SIG-M5 treated with dmso at 0.1 percent for 504 hours (cell line): Measurements from ENCODE around the gene SIGLEC1.

Experiments used
- DNase-seq: peaks from one replicate; lab custom pipeline; 2025; ENCODE audit not compliant: unreplicated experiment; lab: John Stamatoyannopoulos, UW

The SIGLEC1 gene

GRCh38 chr20:3702611-3703391, 9.6 kb downstream of the SIGLEC1 start:
- DNase-seq = no peak

- DNase-seq = no peak
Observed at GRCh38 chr20:3701061-3701998, 11.1 kb downstream of the SIGLEC1 start.

- no peak for DNase-seq
Observed at GRCh38 chr20:3699037-3699436, 13.4 kb downstream of the SIGLEC1 start.

DNA sequence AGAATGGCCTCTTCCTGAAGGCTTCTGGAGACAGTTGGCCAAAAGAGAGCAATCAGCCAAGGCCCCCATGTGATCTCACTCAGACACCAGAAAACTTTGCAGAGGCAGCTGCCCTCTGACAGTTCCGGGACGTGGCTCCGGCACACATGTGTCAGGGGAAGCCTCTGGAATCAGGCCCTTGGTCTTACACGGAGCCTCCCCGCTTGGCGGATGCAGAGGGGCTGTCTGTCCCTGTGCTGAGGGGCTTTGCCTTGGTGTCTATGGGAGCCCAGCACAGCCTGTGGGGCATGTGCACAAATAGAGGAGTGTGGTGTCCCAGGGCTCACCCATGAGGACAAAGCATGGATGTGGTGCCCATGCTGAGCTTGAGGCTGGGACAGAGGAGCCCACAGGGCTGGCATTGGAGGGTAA, 13.8 kb downstream of the SIGLEC1 start:
- no peak for DNase-seq

DNA sequence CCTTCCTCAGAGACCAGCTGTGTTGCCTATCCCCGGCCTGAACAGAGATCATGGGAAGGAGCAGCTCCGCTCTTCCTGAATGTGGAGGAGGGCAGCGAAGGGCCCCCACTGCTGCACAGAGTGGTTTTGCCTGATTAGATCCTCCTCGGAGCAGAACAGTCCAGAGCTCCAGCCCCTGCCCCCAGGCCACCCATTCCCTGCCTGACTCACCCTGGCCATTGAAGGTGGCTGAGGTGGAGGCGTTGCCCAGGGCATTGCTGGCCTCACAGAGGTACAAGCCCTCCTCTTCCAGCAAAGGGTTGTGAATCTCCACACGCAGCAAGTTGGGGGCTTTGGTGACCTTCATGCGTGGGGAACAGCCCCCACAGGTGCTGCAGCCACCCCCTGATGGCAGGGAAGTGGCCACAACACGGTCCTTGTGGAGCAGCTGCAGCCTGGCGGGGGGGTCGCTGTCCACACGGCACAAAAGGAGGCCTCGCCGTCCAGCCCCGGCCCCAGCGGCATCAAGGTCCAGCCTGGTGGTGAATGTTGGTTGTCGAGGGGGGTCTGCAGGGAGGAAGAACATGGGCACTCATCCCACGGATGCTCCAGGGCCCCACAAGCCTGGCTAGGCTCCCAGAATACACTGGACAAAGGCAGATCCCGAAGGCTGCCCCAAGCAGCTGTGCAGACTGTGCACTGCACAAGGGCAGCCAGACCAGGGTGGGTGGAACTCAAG, 14.7 kb downstream of the SIGLEC1 start:
- DNase-seq = no peak

DNA sequence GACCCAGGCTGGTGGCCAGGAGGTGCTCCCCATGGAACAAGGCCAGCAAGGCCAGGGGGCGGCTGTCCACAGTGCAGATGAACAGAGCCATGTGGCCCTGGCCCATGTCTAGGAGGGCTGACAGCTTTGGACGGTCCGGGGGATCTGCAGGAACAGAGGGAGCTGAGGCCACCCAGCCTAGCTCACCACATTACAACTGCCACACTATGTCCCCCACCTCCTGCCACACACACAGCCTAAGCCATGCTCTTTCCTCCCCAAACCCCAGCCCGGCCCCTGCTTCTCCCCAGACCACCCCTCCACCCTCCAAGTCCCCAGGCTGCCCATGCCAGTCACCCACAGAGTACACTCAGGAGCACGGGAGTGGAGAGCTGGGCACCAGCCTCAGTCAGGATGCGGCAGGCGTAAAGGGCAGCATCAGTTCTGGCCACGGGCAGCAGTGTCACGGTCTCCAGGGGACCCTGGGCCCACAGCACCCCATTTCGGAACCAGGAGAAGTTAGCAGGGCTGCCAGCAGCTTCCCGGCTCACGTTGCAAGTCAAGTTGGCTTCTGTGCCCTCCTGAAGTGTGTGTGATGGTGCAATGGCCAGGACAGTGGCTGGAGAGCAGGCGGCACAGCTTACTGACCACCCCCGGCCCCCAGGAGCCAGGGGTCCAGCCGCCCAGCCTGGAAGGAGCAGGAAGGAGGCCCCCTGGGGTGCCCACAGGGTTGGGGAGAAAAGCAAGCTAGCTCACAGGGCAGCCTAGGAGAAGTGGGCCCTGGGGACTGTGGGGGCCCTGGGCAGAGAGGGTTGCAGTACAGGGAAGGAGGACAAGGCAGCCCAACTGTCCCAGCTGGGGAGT, 15.4 kb downstream of the SIGLEC1 start:
- no peak for DNase-seq

GRCh38 chr20:3696200-3696599, 16.2 kb downstream of the SIGLEC1 start:
- DNase-seq = no peak

DNA sequence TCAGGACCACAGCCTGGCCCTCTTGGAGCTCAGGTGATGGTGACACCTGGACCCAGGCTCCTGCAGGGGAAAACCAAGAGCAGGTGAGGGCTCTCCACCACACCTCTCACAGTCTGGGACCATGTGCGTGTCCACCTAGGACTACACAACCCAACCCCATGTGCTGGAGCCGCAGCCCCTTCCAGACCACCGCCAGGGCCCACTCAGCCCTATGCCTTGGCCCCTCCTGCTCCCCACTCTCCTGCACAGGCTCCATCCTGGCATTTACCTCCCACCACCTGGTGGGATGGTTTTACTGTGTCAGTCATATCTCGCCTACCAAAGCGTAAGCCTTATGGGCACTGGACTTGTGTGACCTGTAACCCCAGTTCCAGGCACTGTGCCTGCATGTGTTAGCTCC, 17.5 kb downstream of the SIGLEC1 start:
- DNase-seq = no peak

- no peak for DNase-seq
Observed at GRCh38 chr20:3693376-3693775, 19.0 kb downstream of the SIGLEC1 start.

DNA sequence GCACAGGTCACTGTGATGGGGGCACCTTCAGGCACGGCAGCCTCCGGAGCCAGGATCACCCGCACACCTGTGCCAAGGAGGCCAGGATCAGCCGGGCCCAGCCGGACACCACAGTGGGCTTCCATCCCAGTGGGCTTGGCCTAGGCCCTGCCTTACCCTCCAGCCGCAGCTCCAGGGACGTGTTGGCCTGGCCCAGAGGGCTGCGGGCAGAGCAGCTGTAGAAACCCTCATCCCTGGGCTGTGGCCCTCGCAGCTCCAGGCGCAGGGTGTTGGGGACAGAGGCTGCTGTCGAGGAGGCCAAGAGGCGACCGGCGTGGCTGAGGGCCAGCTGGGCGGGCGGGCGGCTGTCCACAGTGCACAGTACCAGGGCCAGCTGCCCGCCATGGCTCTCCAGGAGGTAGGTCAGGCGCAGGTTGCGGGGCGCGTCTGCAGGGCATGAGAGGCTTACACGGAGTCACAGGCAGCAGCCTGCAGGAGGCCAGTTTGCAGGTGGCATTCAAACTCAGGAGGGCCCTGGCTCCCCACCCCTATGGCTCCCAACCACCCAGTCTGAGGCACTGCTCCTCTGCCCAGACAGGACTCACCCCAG, 19.6 kb downstream of the SIGLEC1 start:
- DNase-seq = no peak

- DNase-seq = no peak
Observed at GRCh38 chr20:3691897-3692296, 20.5 kb downstream of the SIGLEC1 start.

- DNase-seq = no peak
Observed at GRCh38 chr20:3691306-3691705, 21.1 kb downstream of the SIGLEC1 start.

DNA sequence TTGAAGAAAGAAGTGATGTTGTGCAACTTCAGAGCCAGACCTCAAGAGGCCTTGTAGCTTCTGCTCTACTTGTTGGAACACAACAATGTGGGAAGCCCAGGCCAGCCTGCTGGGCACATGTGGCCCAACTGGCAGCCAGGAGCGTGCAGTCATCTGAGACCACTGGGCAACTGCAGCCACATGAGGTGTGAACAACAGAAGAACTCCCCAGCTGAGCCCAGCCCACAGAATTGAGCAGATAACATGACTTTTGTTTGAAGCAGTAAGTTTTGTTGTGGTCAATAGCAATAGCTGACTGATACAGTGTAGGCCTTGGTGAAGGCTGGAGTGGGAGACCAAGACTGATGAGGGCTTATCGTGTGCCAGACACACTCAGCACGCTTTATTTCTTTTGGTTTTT, 22.0 kb downstream of the SIGLEC1 start:
- no peak for DNase-seq

GRCh38 chr20:3689978-3690377, 22.4 kb downstream of the SIGLEC1 start:
- no peak for DNase-seq

DNA sequence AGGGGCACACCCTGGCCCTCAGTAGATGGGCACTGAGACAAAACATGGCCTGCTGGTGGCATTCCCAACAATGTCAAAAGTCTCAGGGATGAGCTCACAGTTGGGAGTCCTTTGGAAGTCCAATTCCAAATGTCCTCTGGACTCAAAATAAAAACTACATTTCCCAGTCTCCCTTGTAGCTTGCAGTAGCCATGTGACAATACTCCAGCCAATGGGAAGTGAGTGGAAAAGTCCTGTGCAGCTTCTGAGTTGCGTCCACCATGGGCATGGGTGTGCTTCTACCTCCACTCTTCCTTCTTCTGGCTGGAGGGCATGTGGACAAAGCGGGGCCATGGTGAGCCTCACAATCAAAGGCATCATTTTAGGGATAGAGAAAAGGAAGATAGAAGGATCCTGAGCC, 24.7 kb downstream of the SIGLEC1 start:
- DNase-seq = peak; percentile 28

- peak; percentile 10 for DNase-seq
Observed at GRCh38 chr20:3686867-3687321, 25.5 kb downstream of the SIGLEC1 start.

DNA sequence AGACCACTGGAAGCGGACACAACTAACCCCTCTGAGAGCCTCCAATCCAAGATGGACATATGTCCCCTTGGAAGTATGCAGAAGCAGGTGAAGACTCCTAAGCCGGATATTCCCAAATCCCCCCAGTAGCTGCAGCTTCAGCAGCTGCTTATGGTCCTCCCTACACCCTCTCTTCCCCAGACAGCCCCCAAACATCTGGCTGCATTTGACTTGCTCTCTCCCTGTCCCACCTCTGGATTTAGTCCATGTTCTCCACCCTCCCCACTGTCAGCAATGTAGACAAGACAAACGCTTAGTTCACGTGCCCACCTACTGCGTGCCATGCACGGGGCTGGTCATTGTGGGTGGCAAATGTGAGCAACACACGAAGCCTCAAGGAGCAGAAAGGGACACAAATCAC, 26.0 kb downstream of the SIGLEC1 start:
- DNase-seq = no peak

GRCh38 chr20:3685341-3685740, 27.1 kb downstream of the SIGLEC1 start:
- DNase-seq = no peak

GRCh38 chr20:3681931-3682781, 30.2 kb downstream of the SIGLEC1 start, which contains the start of gene ADAM33:
ADAM33 (minus strand) TSS chr20:3682010; CDS start chr20:3682004, 6 bp downstream.
- no peak for DNase-seq
